Common myeloid progenitor, CD34-positive (primary cell): ENCODE data around the gene RFLNA.

Experiments used
- CTCF ChIA-PET: fragments of 350-600 bp; sonication (Branson Sonifier 250); formaldehyde crosslinking; loops from one replicate; lab custom pipeline; 2021; ENCODE audit warnings: antibody characterized with exemption; lab: Charles Lee
- POLR2A ChIA-PET: fragments of 350-600 bp; sonication (Branson Sonifier 250); formaldehyde crosslinking; loops from one replicate; lab custom pipeline; 2021; ENCODE audit warnings: antibody characterized with exemption; lab: Charles Lee
- DNase-seq, 3 donors: peaks; one replicate each; pipeline versions ENCODE4 v3.0.0 to v3.0.0-alpha.2; 2013
- H3K27ac ChIP-seq, 2 experiments: 1 replicate in 1 of 2; 2 replicates in 1 of 2; pipeline ENCODE4 v1.7.0; 2013; ENCODE audit warnings: inconsistent platforms in 2 of 2, low read length in 2 of 2, mild to moderate bottlenecking in 2 of 2, low read depth in 1 of 2, moderate library complexity in 1 of 2; ENCODE audit not compliant: severe bottlenecking in 2 of 2, insufficient read depth in 1 of 2, poor library complexity in 1 of 2
- H3K27me3 ChIP-seq, 5 experiments: replicated peaks in 2 of 5; 1 replicate in 3 of 5; 2 replicates in 2 of 5; pipeline versions ENCODE4 v1.6.1 to v1.7.0; 2013; ENCODE audit warnings: low read length in 4 of 5, mild to moderate bottlenecking in 2 of 5, moderate library complexity in 2 of 5, inconsistent platforms in 1 of 5; ENCODE audit not compliant: insufficient read depth in 5 of 5, control insufficient read depth in 4 of 5
- H3K36me3 ChIP-seq, 4 experiments: 1 replicate in 2 of 4; 2 replicates in 2 of 4; pipeline versions ENCODE4 v1.6.1 to v1.7.0; 2013; ENCODE audit warnings: low read length in 3 of 4, control low read depth in 1 of 4, mild to moderate bottlenecking in 1 of 4; ENCODE audit not compliant: control insufficient read depth in 4 of 4, insufficient read depth in 4 of 4
- H3K4me1 ChIP-seq, 4 experiments: 1 replicate in 3 of 4; 2 replicates in 1 of 4; pipeline versions ENCODE4 v1.6.1 to v1.7.1; 2013; ENCODE audit warnings: low read length in 3 of 4, mild to moderate bottlenecking in 3 of 4, control low read depth in 1 of 4, inconsistent platforms in 1 of 4, moderate library complexity in 1 of 4; ENCODE audit not compliant: control insufficient read depth in 4 of 4, insufficient read depth in 4 of 4; ENCODE audit errors: control extremely low read depth in 1 of 4
- H3K4me3 ChIP-seq, 7 experiments: 1 replicate in 4 of 7; 2 replicates in 3 of 7; pipeline versions ENCODE4 v1.5.1 to v1.7.0; 2013; ENCODE audit warnings: mild to moderate bottlenecking in 7 of 7, low read length in 6 of 7, moderate library complexity in 6 of 7, inconsistent platforms in 2 of 7, low read depth in 2 of 7, control low read depth in 1 of 7; ENCODE audit not compliant: insufficient read depth in 4 of 7, control insufficient read depth in 1 of 7; ENCODE audit errors: extremely low read depth in 1 of 7
- H3K9me3 ChIP-seq, 5 experiments: 1 replicate in 4 of 5; 2 replicates in 1 of 5; pipeline versions ENCODE4 v1.6.1 to v1.7.1; 2013; ENCODE audit warnings: low read length in 4 of 5, mild to moderate bottlenecking in 2 of 5, inconsistent platforms in 1 of 5, low read depth in 1 of 5, moderate library complexity in 1 of 5; ENCODE audit not compliant: control insufficient read depth in 4 of 5, insufficient read depth in 2 of 5; ENCODE audit errors: control extremely low read depth in 1 of 5
- WGBS: methylation state at CpG from one replicate; pipeline ENCODE4 v1.1.5; 2013; ENCODE audit not compliant: insufficient coverage; 5-methylcytosine and 5-hydroxymethylcytosine counted together

The RFLNA gene

GRCh38 chr12:124317400-124317799 lies 22.5 kb downstream of the RFLNA start:
- H3K9me3 ChIP-seq: no peaks in the 10 kb centered on the region
- no peaks in the 10 kb centered on the region for H3K4me1 ChIP-seq
- ChIA-PET POLR2A (no interaction called here), CTCF (interaction anchor here (5.2 kb wide), 1 partner anchor 281 kb away, joined by 32 read pairs; no protein-coding TSS in a partner anchor)
- 91% methylated on average over 12 of the region's 12 CpGs for WGBS
- DNase-seq: no peak
- no peak overlapping the region for H3K4me3 ChIP-seq
- H3K27me3 ChIP-seq: peaks cover 0 to 3% (median 0%) of the 10 kb centered on the region in 5 experiments
- H3K36me3 ChIP-seq: no peaks in the 10 kb centered on the region
- no peak overlapping the region for H3K27ac ChIP-seq

DNA sequence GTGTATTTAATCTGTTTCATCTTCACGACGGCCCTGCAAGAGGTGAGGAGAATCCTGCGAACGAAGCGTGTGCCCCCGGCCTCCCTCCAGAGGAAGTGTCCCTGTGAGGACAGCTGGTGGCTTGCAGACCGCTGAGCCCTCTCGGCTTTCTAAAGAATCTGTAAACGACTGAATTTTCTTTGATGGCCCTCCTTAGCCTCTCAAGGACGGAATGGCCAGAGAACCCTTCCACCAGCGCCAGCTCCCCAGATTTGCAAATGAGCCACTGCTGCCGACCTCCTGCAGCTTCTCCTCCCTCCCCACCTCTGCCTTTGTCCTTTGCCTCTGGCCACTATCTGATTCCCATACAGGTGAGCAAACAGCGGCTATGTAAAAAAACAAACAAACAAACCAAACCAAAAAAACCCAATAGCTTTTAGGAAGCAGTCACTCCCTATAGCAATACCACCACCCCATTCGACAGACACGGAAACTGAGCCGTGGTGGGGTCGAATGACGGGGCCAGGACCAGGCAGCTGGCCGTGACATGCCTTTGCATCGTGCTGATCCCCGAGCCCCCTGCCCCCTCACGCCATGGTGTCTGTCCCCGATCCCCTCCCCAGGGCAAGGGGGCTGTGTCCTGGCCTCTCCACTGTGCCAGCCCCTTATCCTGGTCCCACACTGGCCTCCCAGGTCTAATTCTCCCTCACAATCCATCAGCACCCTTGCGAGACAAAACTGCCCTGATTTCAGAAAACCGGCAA lies 23.6 kb downstream of the RFLNA start:
- no peak overlapping the region for H3K27ac ChIP-seq
- peaks cover 0 to 4% (median under 1%) of the 10 kb centered on the region in 5 experiments for H3K9me3 ChIP-seq
- H3K4me1 ChIP-seq: no peaks in the 10 kb centered on the region
- ChIA-PET CTCF (interaction anchor here (1.4 to 5.2 kb wide), 4 partner anchors 265 to 447 kb away, joined by 3 to 32 read pairs (median 6); no protein-coding TSS in a partner anchor), POLR2A (no interaction called here)
- peaks cover 0 to 4% (median under 1%) of the 10 kb centered on the region in 4 experiments for H3K36me3 ChIP-seq
- no peak overlapping the region for H3K4me3 ChIP-seq
- WGBS: 86% methylated on average over 21 of the region's 25 CpGs
- H3K27me3 ChIP-seq: peaks cover 0 to 3% (median 0%) of the 10 kb centered on the region in 5 experiments
- no peak for DNase-seq

DNA sequence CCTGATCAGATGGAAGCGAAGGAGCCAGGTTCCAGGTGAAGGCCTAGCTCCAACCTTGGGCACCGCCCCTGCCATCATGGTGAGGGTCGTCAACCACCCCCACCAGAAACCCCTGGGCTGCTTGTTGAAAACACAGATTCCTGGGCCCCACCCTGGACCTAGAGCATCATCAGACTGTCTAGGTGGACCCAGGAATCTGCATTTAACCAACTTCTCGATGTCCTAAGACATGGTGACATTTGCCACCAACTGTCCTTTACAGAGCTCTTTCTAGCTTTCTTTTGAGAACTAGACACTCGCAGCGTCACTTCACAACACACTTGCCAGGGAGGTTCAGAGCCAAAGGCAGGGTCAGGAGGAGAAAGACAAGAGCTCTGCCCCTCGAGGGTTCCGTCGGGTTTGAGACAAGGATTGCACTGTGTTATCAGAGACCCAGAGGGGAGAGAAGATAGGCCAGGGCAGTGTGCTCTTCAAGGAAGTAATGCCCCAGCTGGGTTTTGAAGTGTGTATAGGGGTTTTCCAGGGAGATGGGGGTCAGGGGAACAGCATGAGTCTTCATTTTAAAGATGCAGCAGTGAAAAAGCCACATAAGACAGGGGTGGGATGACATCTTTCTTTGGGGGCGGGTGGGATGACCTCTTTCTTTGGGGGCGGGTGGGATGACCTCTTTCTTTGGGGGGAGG lies 24.6 kb downstream of the RFLNA start:
- H3K4me1 ChIP-seq: no peaks in the 10 kb centered on the region
- peaks cover 0 to 3% (median 0%) of the 10 kb centered on the region in 5 experiments for H3K27me3 ChIP-seq
- H3K27ac ChIP-seq: no peak overlapping the region
- no peak for DNase-seq
- H3K9me3 ChIP-seq: peaks cover 0 to 14% (median 11%) of the 10 kb centered on the region in 5 experiments
- WGBS: 89% methylated on average over 6 of the region's 11 CpGs
- POLR2A ChIA-PET: no interaction called here
- no peak overlapping the region for H3K4me3 ChIP-seq
- CTCF ChIA-PET: interaction anchor here (0.9 to 5.2 kb wide), 7 partner anchors 29 to 446 kb away, joined by 3 to 32 read pairs (median 3); no protein-coding TSS in a partner anchor
- peaks cover 8 to 14% (median 12%) of the 10 kb centered on the region in 4 experiments for H3K36me3 ChIP-seq

- WGBS: 23% methylated on average over 5 of the region's 6 CpGs
- H3K36me3 ChIP-seq: peaks cover 8 to 29% (median 23%) of the 10 kb centered on the region in 4 experiments
- no peaks in the 10 kb centered on the region for H3K4me1 ChIP-seq
- no peak overlapping the region for H3K27ac ChIP-seq
- CTCF ChIA-PET: interaction anchor here (1.0 to 3.0 kb wide), 7 partner anchors 10 to 289 kb away, joined by 3 to 18 read pairs (median 4); no protein-coding TSS in a partner anchor
- H3K27me3 ChIP-seq: peaks cover 0 to 3% (median 0%) of the 10 kb centered on the region in 5 experiments
- peaks cover 0 to 21% (median 18%) of the 10 kb centered on the region in 5 experiments for H3K9me3 ChIP-seq
- no peak overlapping the region for H3K4me3 ChIP-seq
- POLR2A ChIA-PET: no interaction called here
- DNase-seq: peak; percentile 20 to 55 (median 49)
Measured at GRCh38 chr12:124321040-124321481, 26.2 kb downstream of the RFLNA start.

DNA sequence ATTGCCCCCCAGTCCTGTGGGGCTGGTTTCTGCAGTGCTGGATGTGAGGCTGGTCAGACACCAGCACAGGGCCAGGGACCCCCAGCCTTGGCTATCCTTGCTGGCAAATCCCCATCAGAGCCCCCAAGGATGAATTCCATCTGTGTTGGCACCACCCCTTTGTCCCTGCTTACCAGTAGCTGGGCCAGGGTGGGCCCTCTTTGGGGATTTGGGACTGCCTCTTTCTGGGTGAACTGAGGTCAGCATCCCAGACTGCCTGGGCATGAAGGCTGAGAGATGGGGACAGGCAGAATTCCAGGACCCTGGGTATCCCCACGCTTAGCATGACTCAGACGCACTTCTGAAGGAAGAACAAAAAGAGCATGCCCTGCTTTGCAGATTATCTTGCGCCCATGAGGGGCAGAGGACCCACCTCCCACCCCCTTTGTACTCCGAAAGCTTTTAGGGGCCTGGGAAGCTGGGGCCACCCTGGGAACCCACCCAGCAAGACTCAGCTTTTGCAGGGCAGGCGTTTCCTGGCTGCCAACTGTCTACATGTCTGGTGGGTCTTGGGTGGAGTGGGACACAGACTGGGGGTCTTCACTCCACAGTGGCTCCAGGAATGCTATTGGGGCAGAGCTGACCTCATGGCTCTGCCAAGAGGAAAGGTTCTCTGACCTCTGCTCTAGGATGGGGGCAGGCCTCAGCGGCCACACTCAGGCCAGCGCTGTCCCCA lies 26.8 kb downstream of the RFLNA start:
- no peaks in the 10 kb centered on the region for H3K4me1 ChIP-seq
- DNase-seq: no peak
- ChIA-PET POLR2A (interaction anchor here (1.4 kb wide), 1 partner anchor 268 kb away, joined by 3 read pairs; no protein-coding TSS in a partner anchor), CTCF (interaction anchor here (0.9 to 3.0 kb wide), 8 partner anchors 11 to 292 kb away, joined by 3 to 18 read pairs (median 4); no protein-coding TSS in a partner anchor)
- H3K27ac ChIP-seq: no peak overlapping the region
- peaks cover 0 to 21% (median 18%) of the 10 kb centered on the region in 5 experiments for H3K9me3 ChIP-seq
- no peak overlapping the region for H3K4me3 ChIP-seq
- 82% methylated on average over 6 of the region's 7 CpGs for WGBS
- peaks cover 8 to 35% (median 26%) of the 10 kb centered on the region in 4 experiments for H3K36me3 ChIP-seq
- H3K27me3 ChIP-seq: no peaks in the 10 kb centered on the region

DNA sequence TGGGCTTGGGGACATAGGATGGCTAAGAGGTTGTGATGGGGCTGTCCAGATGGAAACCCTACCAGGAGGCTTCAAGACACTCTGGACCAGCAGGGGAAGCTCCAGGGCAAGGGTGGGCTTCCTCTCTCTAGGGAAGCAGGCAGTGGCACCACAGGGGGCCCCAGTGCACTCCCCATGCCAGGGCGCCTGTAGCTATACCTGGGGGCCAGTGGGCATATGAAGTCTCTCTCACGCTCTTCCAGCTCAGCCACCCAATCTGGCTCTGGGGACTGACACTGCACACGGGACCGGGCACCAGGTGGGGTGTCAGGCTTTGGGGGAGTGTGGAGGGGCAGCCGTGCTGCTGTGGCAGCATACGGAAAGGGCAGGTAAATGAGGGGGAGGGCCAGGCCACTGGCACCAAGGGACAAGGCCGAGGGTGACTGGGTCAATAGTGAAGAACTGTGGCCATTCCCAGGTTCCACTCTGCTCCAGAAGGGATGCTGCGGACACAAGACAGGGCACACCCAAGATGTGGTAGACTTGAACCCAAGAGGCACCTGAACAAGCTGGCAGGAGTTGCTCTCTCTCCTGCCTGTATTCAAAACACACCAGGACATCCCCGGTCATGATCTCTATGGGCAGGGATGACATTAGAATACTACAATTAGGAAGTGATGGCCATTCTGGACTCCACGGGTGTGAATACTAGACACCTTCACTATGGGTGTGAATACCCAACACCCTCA lies 27.5 kb downstream of the RFLNA start:
- POLR2A ChIA-PET: interaction anchor here (1.4 kb wide), 1 partner anchor 269 kb away, joined by 3 read pairs; no protein-coding TSS in a partner anchor
- peak in 2 of 3 donors; percentile 9 to 38 for DNase-seq
- H3K27ac ChIP-seq: no peak overlapping the region
- no peaks in the 10 kb centered on the region for H3K4me1 ChIP-seq
- CTCF ChIA-PET: interaction anchor here (0.6 to 3.0 kb wide), 8 partner anchors 23 to 292 kb away, joined by 3 to 18 read pairs (median 4); no protein-coding TSS in a partner anchor
- no peak overlapping the region for H3K4me3 ChIP-seq
- WGBS: 94% methylated on average over 8 of the region's 10 CpGs
- H3K36me3 ChIP-seq: peaks cover 8 to 40% (median 27%) of the 10 kb centered on the region in 4 experiments
- no peaks in the 10 kb centered on the region for H3K27me3 ChIP-seq
- peaks cover 0 to 21% (median 18%) of the 10 kb centered on the region in 5 experiments for H3K9me3 ChIP-seq
